HG03460 (cell line): Measurements from ENCODE around the gene DMKN.

Experiments
- ATAC-seq: cut with Tn5 transposase; IDR thresholded peaks from one replicate; pipeline ENCODE4 v1.9.1; 2021; ENCODE audit not compliant: unreplicated experiment

DMKN gene

GRCh38 chr19:35513628-35514281, at the start of gene DMKN:
Gene DMKN (minus strand): TSS chr19:35513649. CDS start chr19:35513475, 174 bp downstream.
- ATAC-seq: no peak

- ATAC-seq: no peak
Observed at GRCh38 chr19:35562776-35563175, 49.3 kb upstream of the DMKN start.

GRCh38 chr19:35562336-35562735, 48.9 kb upstream of the DMKN start:
- no peak for ATAC-seq

- ATAC-seq: no peak
Observed at GRCh38 chr19:35561436-35561835, 48.0 kb upstream of the DMKN start.

- ATAC-seq: no peak
Observed at GRCh38 chr19:35560677-35561076, 47.2 kb upstream of the DMKN start.

GRCh38 chr19:35560271-35560670, 46.8 kb upstream of the DMKN start:
- ATAC-seq: no peak

GRCh38 chr19:35559781-35560180, 46.3 kb upstream of the DMKN start:
- ATAC-seq: no peak

GRCh38 chr19:35559281-35559659, 45.8 kb upstream of the DMKN start:
- ATAC-seq: no peak

- no peak for ATAC-seq
Observed at GRCh38 chr19:35558400-35559280, 45.2 kb upstream of the DMKN start.

- ATAC-seq: no peak
Observed at GRCh38 chr19:35557539-35558399, 44.3 kb upstream of the DMKN start.

GRCh38 chr19:35556846-35557538, 43.5 kb upstream of the DMKN start:
- ATAC-seq: no peak

GRCh38 chr19:35556025-35556590, 42.7 kb upstream of the DMKN start:
- ATAC-seq: no peak

GRCh38 chr19:35555301-35556005, 42.0 kb upstream of the DMKN start:
- ATAC-seq: no peak

GRCh38 chr19:35554076-35554475, 40.6 kb upstream of the DMKN start:
- ATAC-seq: no peak

GRCh38 chr19:35553385-35554000, 40.0 kb upstream of the DMKN start:
- ATAC-seq: no peak

GRCh38 chr19:35552534-35553384, 39.3 kb upstream of the DMKN start:
- ATAC-seq: no peak

GRCh38 chr19:35551091-35551810, 37.8 kb upstream of the DMKN start:
- ATAC-seq: no peak
